Germinal center (tissue), 1 donor: ENCODE measurements around the gene AGXT2.
"Not testable (repeated sequence)": the region's sequence is repeated elsewhere in the genome, so short reads cannot be mapped to it uniquely, and the experiment has no call there.

Experiments
- DNase-seq: peaks from one replicate; pipeline ENCODE4 v3.0.0; 2012; ENCODE audit warnings: mixed read lengths, low spot score

The AGXT2 gene

GRCh38 chr5:35052838-35053237, 5.1 kb upstream of the AGXT2 start:
- DNase-seq = no peak

GRCh38 chr5:35050541-35051126, 2.9 kb upstream of the AGXT2 start:
- DNase-seq = no peak

GRCh38 chr5:35048910-35049309, 1.2 kb upstream of the AGXT2 start:
- DNase-seq = no peak

- no peak for DNase-seq
Observed at GRCh38 chr5:35046774-35047173, 975 bp downstream of the AGXT2 start.

- no peak for DNase-seq
Observed at GRCh38 chr5:35045280-35045679, 2.5 kb downstream of the AGXT2 start.

DNA sequence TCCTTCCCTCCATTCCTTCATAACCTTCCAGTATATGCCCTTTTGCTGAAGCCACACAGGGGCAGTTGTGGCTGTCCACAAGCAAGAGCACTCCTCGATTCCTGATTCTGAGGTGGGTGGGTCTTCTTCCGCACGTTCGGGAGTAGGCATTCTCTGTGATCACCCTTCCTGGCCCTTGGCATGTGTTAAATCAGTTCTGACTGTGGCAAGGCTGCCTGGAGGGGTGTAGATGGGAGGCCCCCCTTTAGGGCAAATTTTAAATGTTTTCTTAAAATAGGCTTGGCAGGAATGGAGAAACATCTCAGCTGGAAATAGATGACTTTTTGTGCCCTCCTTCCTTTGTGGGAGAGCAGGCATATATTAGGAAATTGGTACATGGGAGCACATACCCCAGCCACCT, 3.1 kb downstream of the AGXT2 start:
- no peak for DNase-seq

DNA sequence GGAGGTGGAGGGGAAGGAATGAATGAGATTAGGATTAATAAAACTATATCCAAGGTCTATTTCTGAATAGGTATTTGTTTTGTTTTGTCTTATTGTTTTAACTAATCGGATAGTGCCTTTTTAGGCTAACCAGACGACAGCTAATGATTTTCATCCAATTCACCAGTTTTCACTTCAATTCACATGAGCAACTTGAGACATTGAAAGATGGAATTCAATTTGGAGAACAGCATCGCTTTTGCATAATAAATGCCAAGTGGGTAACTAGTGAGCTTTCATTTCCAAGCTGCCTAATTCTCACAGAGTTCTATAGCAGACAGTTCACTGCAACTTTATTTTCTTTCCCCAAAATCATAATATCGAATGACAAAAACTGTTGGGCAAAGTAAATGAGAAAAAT, 5.0 kb downstream of the AGXT2 start:
- no peak for DNase-seq

- DNase-seq = no peak
Observed at GRCh38 chr5:35041261-35041660, 6.5 kb downstream of the AGXT2 start.

GRCh38 chr5:35038891-35039290, 8.9 kb downstream of the AGXT2 start:
- no peak for DNase-seq

- DNase-seq = no peak
Observed at GRCh38 chr5:35036536-35036935, 11.2 kb downstream of the AGXT2 start.

DNA sequence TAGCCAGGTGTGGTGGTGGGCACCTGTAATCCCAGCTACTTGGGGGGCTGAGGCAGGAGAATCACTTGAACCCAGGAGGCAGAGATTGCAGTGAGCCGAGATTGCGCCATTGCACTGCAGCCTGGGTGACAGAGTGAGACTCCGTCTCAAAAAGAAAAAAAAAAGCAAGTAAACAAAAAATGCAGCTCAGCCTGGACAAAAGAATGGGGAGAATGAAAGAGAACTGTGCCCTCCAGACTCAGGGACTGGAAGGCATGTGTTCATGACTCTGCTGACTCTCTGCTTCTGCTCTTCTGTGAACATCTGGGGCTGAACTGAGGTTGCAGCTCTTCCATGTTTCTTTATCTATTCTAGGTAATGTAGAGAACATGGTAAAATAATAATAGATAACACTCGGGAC, 11.8 kb downstream of the AGXT2 start:
- not testable (repeated sequence) for DNase-seq

DNA sequence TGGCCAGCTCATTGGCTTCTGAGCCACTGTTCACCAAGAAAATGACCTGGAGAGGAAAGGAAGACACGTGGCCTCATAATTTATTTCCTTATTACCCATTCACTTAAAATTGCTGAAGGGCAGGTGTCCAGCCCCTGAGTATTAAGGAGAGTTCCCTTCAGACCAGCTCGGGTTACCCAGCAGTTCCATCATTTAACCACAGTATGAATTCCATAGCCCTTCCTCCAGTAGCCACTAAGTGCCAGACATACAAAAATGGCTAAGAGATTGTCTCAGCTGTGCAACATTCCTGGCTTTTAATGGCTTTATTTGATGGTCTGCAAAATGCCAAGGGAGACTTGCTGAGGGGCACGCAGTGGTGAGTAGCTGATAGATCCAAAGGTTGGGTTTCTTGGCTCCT, 12.5 kb downstream of the AGXT2 start:
- no peak for DNase-seq

DNA sequence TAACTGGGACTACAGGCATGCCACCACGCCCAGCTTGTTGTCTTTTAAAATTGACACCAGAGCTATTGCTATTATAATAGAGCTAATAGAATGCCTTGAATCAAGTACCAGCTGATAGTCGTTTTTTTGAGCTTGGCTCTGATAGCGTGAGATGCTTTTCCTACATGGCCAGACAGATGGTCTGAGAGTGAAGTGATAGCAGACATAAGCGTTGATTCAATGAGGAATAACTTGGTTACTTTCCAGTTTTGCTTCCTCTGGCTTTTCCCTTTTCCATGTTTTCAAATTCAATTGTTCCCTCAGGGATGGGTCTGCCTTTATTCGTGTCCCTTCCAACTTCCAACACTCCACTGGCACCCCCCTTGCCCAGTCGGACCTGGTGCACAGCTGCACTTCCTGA, 15.4 kb downstream of the AGXT2 start:
- DNase-seq = no peak

GRCh38 chr5:35031276-35031675, 16.5 kb downstream of the AGXT2 start:
- DNase-seq = no peak

GRCh38 chr5:35030426-35031100, 17.2 kb downstream of the AGXT2 start:
- no peak for DNase-seq

DNA sequence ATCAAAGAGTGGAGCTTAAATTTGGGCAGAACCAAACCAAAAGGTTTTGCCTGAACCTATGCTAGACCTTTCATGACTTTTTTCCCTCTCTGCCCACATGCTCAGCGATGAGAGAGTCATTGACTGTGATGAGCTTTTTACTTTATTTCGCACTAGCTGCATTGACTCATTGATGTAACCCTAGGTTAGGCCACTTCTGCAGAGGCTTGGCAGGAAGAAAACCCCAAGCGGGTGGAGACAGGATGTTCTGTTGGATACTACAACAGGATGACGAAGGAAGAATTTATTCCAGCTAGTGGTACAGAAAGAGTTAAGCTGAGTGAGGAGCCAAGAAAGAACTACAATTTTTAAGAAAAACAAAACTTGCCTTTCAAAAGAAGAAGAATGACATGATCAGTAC, 18.4 kb downstream of the AGXT2 start:
- no peak for DNase-seq

DNA sequence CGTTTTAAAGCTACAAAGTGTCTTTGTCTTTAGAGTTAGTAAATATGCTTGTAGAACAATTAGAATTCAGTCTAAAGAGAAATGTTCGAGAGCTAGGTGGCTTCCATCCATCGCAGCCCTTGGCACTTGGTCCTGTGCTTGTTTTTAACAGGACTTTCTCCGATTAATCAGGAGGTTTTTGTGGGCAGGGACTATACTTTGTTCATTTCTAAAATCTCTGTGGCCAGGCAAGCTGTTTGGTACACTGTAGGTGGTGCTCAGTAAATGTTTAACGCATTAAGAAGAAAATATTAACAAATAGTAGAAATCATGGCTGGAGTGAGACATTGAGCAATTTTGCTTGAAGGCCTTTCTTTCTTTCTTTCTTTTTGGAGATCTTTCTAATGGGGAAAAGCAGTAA, 20.8 kb downstream of the AGXT2 start:
- no peak for DNase-seq

- no peak for DNase-seq
Observed at GRCh38 chr5:35026280-35026840, 21.4 kb downstream of the AGXT2 start.

GRCh38 chr5:35024911-35025510, 22.7 kb downstream of the AGXT2 start:
- no peak for DNase-seq

DNA sequence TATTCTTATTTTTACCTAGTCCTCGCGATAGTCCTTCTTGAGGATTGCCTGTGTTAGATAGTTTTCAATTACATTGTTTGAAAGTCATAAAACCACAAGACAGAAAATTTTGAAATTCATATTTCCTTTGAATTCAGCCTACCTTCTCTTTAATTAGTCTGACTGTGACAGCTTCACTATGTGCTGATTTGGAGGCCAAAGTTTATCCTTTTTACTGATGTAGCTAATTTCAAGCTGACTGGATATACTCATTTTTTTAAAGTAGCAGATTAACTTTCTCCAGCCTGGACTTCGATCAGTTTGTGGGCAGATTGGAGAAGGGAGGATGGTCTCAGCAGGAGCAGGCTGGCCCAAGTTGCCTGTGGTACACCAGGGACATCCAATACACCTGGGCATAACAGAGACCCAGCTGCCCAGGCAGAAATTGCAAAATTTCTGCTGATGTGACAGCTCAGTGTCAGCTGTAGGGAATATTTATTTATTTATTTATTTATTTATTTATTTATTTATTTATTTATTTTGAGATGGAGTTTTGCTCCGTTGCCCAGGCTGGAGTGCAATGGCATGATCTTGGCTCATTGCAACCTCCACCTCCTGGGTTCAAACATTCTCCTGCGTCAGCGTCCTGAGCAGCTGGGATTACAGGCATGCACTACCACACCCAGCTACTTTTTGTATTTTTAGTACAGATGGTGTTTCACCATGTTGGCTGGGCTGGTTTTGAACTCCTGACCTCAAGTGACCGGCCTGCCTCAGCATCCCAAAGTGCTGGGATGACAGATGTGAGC, 24.2 kb downstream of the AGXT2 start:
- no peak for DNase-seq

- DNase-seq = no peak
Observed at GRCh38 chr5:35016174-35017051, 31.3 kb downstream of the AGXT2 start.

GRCh38 chr5:35015063-35015462, 32.7 kb downstream of the AGXT2 start:
- no peak for DNase-seq
